Activated CD4-positive, CD25-positive, alpha-beta regulatory T cell treated with anti-CD3 and anti-CD28 coated beads, Interleukin-2, amount 50 U/mL, for 24 hours (primary cell): ENCODE results near the gene STAG3.
"Not testable (repeated sequence)": the region's sequence is repeated elsewhere in the genome, so short reads cannot be mapped to it uniquely, and the experiment has no call there.

Experiments
- ATAC-seq, 2 donors: fragments of 150-1000 bp; cut with Tn5 transposase; one replicate each; pipeline ENCODE4 v1.10.0; 2021; ENCODE audit warnings: mild to moderate bottlenecking in 1 of 2, moderate library complexity in 1 of 2

Gene STAG3

DNA sequence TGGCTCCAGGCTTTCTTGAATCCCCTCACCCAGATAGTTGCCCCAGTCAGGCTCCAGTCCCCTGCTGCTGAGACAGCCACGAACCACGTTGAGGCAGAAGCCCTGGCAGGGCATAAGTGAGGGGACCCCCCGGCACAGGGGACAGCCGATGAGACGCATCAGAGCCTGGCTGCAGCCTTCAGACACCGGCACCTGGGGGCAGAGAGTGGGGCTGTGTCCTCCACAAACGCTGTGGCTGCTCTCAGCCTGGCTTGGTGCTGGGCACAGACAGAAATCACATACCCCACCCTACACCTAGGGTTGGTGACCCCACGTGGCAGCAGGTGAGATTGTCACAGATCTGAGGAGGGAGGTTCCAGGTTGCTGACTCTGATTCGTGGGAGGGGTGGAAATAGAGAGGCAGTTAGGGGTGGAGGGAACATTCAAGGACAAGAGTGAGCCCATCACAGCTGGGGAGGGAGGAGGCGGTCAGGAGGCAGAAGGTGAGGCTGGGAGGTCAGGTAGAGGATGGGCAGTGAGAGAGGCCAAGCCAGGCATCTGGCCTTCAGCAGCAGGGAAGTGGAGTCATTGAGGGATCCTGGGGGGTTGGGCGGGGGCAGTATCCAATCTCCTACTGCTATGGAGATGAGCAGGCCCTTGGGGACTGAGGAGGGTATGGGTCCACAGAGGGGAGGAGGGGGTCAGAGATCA is 3.8 kb upstream of the STAG3 start:
- no peak for ATAC-seq

DNA sequence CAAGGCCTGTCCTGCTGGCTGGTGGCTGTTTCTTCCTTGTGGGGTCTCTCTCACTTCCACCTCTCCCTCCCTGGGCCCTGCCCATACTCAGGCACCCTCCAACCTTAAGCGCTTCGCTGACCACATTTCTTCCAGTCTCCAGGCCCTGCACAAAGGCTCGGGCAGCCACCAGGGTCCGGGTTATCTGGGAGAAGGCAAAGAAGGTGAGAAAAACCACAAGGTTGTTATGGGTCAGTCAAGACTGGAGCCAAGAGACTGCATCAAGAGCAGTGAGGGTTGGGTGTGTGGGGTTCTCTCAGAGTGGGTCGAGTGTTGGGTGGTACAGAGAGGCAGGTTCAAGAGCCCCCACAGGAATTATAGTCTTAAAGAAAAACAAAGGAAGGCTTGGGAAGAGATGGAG is 3.1 kb upstream of the STAG3 start:
- ATAC-seq: no peak

- ATAC-seq: no peak
These were observed 2.3 kb upstream of the STAG3 start for GRCh38 chr7:100175296-100175935.

DNA sequence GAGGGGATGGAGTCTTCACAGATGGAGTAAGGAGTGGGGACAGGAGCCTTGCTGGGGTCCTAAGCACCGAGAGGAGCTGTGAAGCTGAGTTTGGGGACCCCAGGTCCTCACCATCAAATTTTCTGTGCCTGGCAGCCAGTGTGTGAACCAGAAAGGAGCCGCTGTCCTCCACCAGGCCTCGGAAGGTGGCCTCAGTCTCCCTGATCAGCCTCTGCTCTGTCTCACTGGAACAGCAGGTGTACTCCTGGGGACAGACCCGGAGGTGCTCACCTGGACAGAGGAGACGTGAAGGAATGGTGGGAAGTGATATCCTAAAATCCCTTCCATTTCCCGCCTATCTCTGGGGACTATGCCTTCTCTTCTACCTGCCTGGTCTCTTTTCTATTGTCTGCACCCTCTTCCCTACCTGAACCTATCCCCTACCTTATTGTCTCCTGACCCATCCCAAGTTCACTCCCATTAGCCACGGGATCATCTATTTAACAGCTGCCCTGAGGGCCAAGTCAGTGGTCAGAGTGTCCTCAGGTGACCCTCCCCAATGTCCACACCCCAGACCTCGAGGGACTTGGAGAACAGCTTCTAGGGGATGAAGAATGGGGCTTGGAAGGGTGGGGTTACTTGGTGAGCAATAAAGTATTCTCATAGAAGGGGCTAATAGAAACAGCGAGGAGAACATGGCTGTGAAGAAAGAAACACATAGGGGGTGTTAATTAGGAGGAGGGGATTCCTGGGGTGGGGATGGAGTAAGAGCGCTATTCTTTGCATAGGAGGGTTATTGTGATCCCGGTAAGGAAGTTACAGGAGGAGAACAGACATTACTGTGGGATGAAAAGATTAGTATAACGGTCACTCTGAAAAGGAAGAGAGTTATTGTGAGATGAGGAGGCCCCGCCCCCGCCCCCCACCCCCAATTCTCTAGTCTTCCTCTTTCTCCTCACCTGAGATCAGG is 1.3 kb upstream of the STAG3 start:
- no peak for ATAC-seq

DNA sequence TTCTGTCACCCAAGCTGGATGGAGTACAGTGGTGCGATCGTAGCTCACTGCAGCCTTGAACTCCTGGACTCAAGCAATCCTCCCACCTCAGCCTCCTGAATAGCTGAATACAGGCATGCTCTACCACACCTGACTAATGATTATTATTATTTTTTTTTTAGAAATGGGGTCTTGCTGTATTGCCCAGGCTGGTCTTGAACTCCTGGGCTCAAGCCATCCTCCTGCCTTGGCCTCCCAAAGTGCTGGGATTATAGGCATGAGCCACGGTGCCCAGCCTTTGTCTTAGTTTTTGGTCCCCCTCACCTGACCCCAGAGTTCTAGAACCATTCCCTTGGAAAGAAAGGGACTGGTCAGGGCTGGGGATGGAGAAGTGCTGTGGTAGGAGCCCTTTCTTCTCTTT is 2.4 kb downstream of the STAG3 start:
- ATAC-seq: not testable (repeated sequence)

- ATAC-seq: not testable (repeated sequence)
These were observed 4.9 kb downstream of the STAG3 start for GRCh38 chr7:100182616-100183015.

DNA sequence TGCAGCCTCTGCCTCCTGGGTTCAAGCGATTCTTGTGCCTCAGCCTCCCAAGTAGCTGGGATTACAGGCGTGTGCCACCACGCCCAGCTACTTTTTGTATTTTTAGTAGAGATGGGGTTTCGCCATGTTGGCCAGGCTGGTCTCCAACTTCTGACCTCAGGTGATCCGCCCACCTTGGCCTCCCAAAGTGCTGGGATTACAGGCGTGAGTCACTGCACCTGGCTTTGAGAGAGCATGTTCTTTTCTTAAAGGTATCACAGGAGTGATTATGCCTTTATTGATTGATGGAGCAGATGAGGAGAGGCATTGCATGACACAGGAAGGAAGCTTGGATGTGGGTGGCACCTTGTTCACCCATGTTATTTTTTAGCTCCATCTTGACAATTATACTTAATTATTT is 5.4 kb downstream of the STAG3 start:
- ATAC-seq: not testable (repeated sequence)

- ATAC-seq: no peak
These were observed 8.0 kb downstream of the STAG3 start for GRCh38 chr7:100185726-100186125.

DNA sequence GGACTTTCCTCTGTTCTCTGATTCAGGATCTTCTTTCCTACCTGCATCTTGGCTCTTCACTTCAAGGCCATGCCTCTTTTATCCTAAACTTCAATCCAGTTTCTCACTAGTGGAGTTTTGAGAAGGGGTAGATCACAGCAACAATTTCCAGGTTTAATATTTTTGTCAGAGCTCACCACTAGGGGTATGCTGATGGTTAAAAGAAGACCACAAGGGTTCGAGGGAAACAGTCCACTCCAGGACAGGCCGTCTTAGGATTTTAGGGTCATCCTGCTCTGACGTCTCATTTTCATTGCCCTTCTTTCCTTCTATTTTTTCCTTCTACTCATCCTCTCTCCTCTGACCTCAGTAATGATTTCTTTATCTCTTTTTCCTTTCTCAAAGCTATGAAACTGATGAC is 11.3 kb downstream of the STAG3 start:
- no peak for ATAC-seq

DNA sequence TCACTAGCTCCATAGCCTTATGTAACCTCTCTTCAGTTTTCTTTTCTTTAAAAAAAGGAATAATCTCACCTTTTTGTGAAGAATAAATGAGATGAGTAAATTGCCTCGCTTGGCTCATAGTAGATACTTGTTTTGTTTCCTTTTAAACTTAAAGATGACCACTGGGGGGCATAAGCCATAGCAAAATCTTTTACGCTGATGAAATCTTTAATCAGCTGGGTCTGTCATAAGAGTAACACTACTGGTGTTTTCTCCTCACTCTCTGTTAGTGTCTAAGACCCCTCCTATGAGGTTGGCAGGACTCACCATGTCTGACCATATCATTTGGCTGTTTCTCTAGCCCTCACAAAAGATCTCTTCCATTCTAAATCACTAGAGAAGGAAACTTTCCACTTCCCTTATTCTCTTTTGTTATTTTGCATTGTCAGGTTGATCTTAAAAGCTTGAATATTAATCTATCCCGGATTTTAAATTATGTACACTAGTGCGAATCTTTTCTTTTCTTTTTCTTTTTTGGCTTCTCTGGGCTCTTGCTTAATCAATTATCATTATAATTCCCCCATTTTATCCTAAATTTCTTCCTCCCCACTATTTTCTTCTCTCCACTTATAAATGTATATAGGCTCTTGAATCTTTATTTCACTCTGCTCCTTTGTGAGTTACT is 12.5 kb downstream of the STAG3 start:
- peak; percentile 79 to 89 for ATAC-seq

GRCh38 chr7:100191775-100192174 is 14.1 kb downstream of the STAG3 start:
- ATAC-seq: no peak

GRCh38 chr7:100192281-100192862 is 14.7 kb downstream of the STAG3 start:
- ATAC-seq: not testable (repeated sequence)

- no peak for ATAC-seq
These were observed 15.3 kb downstream of the STAG3 start for GRCh38 chr7:100192969-100193368.

GRCh38 chr7:100195222-100195621 is 17.5 kb downstream of the STAG3 start:
- ATAC-seq: no peak

GRCh38 chr7:100195901-100196322 is 18.2 kb downstream of the STAG3 start:
- ATAC-seq: not testable (repeated sequence)

DNA sequence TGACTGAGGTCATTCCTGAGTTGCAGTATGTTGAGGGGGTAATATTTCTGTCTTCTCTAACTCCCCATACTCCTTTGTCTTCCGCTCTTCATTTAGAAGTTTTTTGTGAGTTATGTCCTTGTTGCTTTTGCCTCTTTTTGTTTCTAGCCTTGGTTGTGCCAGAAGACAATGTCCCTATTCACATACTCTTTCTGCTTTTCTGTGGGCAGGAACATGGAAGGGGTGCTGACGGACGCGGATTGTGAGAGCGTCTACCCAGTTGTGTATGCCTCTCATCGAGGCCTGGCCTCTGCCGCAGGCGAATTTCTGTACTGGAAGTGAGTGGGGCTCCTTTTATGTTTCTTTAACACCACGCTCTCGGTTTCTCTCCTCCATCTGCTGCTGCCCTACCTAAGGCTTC is 20.5 kb downstream of the STAG3 start:
- ATAC-seq: no peak

DNA sequence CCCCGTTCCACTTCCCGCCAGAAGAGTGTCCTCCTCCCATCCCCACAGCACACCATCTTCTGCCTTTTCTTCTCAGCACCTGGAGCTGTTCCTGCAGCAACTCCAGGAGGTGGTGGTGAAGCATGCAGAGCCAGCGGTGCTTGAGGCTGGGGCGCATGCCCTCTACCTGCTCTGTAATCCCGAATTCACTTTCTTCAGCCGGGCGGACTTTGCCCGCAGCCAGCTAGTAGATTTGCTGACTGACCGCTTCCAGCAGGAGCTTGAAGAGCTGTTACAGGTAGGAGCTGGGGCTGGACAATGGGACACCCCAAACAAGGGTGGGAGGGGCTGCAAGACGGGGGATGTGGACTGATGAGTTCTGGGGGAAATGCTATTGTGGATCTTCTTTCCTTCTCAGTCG is 23.0 kb downstream of the STAG3 start:
- ATAC-seq: no peak

DNA sequence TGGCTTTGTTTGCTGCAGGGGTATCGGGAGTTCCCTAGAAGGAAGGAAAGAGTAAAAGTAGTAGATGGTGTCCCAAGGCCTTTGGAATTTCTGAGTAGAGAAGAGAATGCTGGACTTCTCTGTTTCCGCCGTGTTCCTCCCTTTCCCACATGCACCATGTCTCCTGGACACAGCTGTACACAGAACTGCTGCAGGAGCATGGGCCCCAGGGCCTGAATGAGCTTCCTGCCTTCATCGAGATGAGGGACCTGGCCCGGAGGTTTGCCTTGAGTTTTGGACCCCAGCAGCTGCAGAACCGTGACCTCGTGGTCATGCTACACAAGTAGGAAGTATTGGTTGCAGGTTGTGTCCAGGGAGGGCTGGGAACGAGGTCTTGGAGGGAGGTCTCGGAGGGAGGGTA is 26.7 kb downstream of the STAG3 start:
- no peak for ATAC-seq

DNA sequence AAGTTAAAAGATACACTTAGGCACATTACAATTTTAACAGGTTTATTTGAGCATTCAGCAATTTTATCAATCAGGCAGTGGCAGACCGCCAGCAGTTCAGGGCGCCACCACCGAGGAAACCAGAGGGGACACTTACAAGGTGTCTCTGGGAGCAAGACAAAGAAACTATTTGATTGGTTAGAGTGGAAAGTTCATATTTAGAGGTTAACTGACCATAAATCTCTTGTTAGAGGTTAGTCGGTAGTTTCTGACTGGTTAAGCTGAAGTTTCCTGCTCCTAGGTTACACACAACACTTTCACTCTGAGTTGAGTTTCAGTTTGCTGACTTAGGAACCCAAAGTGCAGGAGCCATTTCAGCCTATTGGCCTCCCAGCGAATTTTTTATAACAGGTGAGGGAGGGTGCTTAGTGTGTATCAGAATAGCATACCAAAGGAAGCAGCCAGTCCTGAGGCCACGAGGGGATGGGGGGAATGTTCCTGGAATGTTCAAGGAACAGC is 31.2 kb downstream of the STAG3 start:
- ATAC-seq: peak; percentile 92

DNA sequence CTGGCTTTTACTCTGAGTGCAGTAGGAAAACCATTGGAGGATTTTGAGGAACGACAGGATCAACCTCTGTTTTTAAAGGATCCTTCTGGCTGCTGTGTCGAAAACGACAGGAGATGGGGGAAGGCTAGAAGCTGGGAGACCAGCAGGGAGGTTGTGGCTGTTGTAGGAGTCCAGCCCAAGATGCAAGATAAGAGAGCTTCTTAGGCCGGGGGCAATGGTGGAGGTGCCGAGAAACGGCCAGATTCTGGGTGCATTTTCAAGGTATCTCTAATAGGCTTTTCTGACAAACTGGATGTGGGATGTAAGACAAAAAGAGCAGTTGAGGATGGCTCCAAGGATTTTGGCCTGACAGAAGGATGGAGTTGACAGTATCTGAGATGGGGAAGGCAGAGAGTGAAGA is 31.8 kb downstream of the STAG3 start:
- no peak for ATAC-seq

DNA sequence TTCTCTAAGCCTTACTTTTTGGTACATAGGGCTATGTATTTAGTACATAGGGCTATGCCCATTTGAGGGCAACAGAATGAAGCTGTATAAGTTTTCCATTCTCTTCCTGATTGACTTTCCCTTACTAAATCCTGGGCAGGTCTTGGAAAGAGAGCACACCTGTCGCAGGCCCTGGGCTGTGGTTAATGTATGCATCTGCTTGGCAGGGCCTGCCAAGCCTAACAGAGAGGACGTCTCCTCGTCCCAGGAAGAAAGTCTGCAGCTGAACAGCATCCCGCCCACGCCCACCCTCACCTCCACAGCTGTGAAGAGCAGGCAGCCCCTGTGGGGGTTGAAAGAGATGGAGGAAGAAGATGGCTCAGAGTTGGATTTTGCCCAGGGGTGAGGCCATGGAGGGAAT is 33.1 kb downstream of the STAG3 start:
- no peak for ATAC-seq

DNA sequence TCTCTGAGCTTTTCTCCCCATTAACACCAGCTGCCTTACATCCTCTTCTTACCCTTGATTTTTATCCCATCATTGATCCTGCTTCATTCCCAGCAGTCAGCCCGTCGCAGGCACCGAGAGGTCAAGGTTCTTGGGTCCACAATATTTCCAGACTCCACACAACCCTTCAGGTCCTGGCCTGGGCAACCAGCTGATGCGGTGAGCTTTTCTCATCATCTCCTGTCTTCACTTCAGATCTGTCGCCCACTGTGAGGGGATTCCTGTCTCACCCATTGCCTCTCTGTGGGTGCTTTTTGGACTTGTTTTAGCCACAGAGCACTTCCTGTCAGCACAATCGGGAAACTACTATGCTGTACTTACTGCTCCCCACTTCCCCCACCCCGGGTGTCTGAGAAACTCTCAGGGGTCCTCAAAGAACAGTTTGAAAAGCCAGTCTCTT is 33.6 kb downstream of the STAG3 start:
- peak in 1 of 2 donors; percentile 51 for ATAC-seq
